ENCODE measurements around the gene ANKRD13B. TPM values are rescaled to one million over a fixed set of nuclear protein-coding genes. Genes with fewer than 3 reads are reported as not detected.

ANKRD13B gene
- total and polyA plus RNA-seq, 2 of the 13 experiments (the other 11 are each of a cell fraction or from before 2014, with no cell fraction given), result 1.7 to 1.8 TPM

- no peak; the same call in 1 of the 2 replicates for TF ChIP-seq KIAA2018 (CRISPR knock-in tag; IDR thresholded peaks at IDR 0.05; ENCODE audit: borderline replicate concordance)
- TF ChIP-seq SMAD3 (CRISPR knock-in tag; IDR thresholded peaks at IDR 0.05), result no peak
- TF ChIP-seq ZSCAN21 (CRISPR knock-in tag; IDR thresholded peaks at IDR 0.05; ENCODE audit: borderline replicate concordance), result peak; percentile 18; the same call in 1 of the 2 replicates
- no peak; the same call in 1 of the 2 replicates for TF ChIP-seq MTF2 (CRISPR knock-in tag; IDR thresholded peaks at IDR 0.05; ENCODE audit: borderline replicate concordance)
- no peak for TF ChIP-seq ARNT (IDR thresholded peaks at IDR 0.05)
- no peak for TF ChIP-seq RXRB (CRISPR knock-in tag; IDR thresholded peaks at IDR 0.05; ENCODE audit: borderline replicate concordance)
- no peak for TF ChIP-seq ZNF644 (CRISPR knock-in tag; IDR thresholded peaks at IDR 0.05; ENCODE audit: low read depth)
- TF ChIP-seq ZNF441 (CRISPR knock-in tag; IDR thresholded peaks at IDR 0.05; ENCODE audit: borderline replicate concordance), result no peak
- TF ChIP-seq JARID2 (CRISPR knock-in tag; IDR thresholded peaks at IDR 0.05; ENCODE audit: insufficient replicate concordance), result no peak
- TF ChIP-seq SAP130 (CRISPR knock-in tag; IDR thresholded peaks at IDR 0.05; ENCODE audit: low read depth), result no peak
- 0 out of 2 replicates have a peak, but pooled peaks have one; percentile 34 for TF ChIP-seq MEIS2 (CRISPR knock-in tag; IDR thresholded peaks at IDR 0.05)
- no peak for TF ChIP-seq ZNF597 (CRISPR knock-in tag; IDR thresholded peaks at IDR 0.05)
- no peak for TF ChIP-seq ATF1 (CRISPR knock-in tag; IDR thresholded peaks at IDR 0.05)
- no peak for TF ChIP-seq GMEB2 (CRISPR knock-in tag; IDR thresholded peaks at IDR 0.05; ENCODE audit: low read depth)
These were observed 26.2 kb upstream of the ANKRD13B start, which contains the start of gene ABHD15 (continued) for GRCh38 chr17:29566473-29567303.

Data from HepG2 (cell line).